ENCODE results near the gene HEATR9.

- no peak for TF ChIP-seq CTCF (IDR thresholded peaks at IDR 0.05)
- no peak for TF ChIP-seq POLR2A (IDR thresholded peaks at IDR 0.05)
These were observed 3.8 kb downstream of the HEATR9 start for GRCh38 chr17:35864853-35865252.

Data from testis (tissue), 2 donors.